NCI-H187 treated with DMSO at 0.1 percent for 48 hours (cell line): ENCODE measurements around the gene ERFE.

Source experiments
- DNase-seq: peaks from one replicate; lab custom pipeline; 2025; lab: John Stamatoyannopoulos, UW

ERFE gene

GRCh38 chr2:238140040-238140439, 18.7 kb upstream of the ERFE start:
- no peak for DNase-seq

- DNase-seq: no peak
Measured at GRCh38 chr2:238140721-238141540, 17.8 kb upstream of the ERFE start.

GRCh38 chr2:238141541-238142318, 17.0 kb upstream of the ERFE start:
- no peak for DNase-seq

GRCh38 chr2:238142382-238143205, 16.2 kb upstream of the ERFE start:
- no peak for DNase-seq

GRCh38 chr2:238143239-238143951, 15.4 kb upstream of the ERFE start:
- no peak for DNase-seq

- no peak for DNase-seq
Measured at GRCh38 chr2:238144262-238144661, 14.5 kb upstream of the ERFE start.

GRCh38 chr2:238145046-238145445, 13.7 kb upstream of the ERFE start:
- no peak for DNase-seq

- DNase-seq: no peak
Measured at GRCh38 chr2:238145851-238146250, 12.9 kb upstream of the ERFE start.

- DNase-seq: no peak
Measured at GRCh38 chr2:238146884-238147544, 11.8 kb upstream of the ERFE start.

GRCh38 chr2:238148981-238149380, 9.8 kb upstream of the ERFE start:
- no peak for DNase-seq

GRCh38 chr2:238149841-238150572, 8.8 kb upstream of the ERFE start:
- no peak for DNase-seq

- no peak for DNase-seq
Measured at GRCh38 chr2:238150686-238151085, 8.1 kb upstream of the ERFE start.

GRCh38 chr2:238151205-238151604, 7.6 kb upstream of the ERFE start:
- DNase-seq: no peak

- no peak for DNase-seq
Measured at GRCh38 chr2:238151628-238152235, 7.0 kb upstream of the ERFE start.

GRCh38 chr2:238152771-238153688, 5.7 kb upstream of the ERFE start:
- no peak for DNase-seq

GRCh38 chr2:238154570-238154969, 4.2 kb upstream of the ERFE start:
- no peak for DNase-seq

GRCh38 chr2:238155051-238155760, 3.6 kb upstream of the ERFE start:
- DNase-seq: no peak
